GM03348 (cell line): ENCODE measurements around the gene LPCAT3.

Experiments
- DNase-seq: peaks from one replicate; pipeline ENCODE4 v3.0.0; 2012; ENCODE audit warnings: low spot score

Gene LPCAT3

DNA sequence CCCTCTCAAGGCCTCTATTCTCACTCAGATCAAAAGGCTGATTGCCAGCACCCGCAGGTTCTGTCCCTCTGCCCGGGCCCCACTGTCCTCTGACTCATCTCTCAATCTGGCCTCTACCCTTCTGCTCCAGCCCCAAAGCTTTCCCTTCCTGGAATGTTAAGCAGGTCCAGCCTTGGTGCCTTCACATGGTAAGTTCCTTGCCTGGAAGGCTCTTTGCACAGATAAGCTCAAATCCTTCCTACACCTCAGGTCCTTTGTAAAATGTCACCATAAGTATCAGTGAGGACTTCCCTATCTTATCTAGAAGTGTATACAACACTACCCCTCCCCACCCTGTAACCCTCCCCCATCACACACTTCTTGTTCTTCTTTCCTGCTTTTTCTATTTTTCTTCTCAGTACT is 22.2 kb downstream of the LPCAT3 start:
- DNase-seq, result peak; percentile 86

DNA sequence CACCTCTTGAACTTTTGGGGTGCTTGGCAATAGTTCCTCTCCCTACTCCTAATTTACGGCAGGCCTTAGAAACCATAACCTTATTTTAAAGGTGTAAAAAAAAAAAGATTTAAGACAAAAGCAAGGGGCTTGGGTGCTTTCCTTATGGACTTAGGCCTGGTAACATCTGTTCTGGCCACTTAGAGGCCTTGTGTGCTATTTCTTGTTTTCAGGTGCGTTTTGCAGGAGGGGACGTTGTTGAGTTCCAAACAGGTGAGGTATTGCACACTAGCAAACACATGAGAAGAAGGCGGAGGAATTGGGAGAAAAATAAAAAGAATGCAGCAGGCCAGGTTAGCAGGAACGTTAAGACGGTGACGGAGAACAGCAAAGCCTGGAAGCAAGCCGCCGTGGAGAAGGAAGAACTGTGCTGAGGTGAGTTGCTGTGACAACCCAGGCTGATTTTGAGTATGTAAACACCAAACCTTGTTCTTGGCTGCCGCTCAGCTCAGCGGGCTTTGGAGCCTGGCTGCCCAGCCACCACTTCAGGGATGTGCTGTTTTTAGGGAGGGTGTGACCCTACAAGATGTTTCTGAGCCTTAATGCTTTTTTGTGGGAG is 30.2 kb downstream of the LPCAT3 start:
- no peak for DNase-seq

GRCh38 chr12:6982532-6982931 is 35.7 kb downstream of the LPCAT3 start:
- DNase-seq, result no peak

DNA sequence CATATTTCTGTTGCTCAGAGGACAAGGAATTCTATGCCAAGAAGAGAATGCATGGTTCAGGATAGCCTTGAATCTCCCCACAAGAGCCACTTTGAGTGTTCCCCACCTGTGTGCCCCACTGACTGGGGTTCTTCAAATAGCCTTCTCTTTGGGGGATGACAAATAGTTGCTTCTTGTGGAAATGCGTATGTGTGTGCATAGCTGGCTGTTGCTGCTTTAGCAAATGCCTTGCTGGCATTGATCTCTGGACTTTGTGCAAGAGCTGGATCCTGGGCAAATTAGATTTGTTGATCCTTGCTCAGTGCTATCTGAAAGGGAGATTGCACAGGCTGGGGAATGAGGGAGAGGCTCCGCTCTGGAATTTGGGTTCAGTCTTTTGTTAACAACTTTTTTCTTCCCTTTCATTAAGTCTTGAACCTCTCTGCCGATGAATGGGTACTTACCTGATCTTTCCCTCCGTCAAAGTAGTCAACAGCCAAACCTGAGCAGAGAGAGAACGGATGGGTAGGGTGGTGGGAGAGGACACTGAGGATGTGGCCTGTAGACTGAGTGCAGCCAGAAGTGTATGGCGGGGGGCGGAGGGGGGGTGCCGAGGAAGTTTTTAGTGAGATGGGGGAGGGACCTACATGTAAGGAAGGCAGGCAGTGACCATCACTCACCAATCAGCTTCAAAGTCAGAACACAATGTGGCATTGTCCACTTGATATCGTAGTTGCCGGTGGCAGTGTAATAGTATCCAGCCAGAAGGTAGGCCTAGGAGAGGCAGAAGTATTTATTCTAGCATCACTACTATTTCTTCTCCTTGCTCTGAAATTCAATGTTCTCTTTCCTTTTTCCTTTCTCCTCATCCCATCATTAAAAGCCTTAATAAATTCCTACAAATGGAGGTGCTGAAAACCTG is 36.9 kb downstream of the LPCAT3 start:
- DNase-seq, result no peak

GRCh38 chr12:6980740-6981139 is 37.5 kb downstream of the LPCAT3 start:
- no peak for DNase-seq

DNA sequence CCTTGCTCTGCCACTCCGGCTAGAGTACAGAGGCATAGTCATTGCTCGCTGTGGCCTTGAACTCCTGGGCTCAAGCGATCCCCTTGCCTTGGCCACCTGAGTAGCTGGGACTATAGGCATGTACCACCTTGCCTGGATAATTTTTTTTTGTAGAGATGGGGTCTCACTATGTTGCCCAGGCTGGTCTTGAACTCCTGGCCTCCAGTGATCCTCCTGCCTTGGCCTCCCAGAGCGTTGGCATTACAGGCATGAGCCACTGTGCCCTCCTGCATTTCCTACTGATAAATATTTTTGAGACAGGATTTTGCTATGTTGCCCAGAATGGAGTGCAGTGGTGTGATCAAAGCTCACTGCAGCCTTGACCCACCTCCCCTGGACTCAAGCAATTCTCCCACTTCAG is 38.2 kb downstream of the LPCAT3 start:
- DNase-seq, result no peak

DNA sequence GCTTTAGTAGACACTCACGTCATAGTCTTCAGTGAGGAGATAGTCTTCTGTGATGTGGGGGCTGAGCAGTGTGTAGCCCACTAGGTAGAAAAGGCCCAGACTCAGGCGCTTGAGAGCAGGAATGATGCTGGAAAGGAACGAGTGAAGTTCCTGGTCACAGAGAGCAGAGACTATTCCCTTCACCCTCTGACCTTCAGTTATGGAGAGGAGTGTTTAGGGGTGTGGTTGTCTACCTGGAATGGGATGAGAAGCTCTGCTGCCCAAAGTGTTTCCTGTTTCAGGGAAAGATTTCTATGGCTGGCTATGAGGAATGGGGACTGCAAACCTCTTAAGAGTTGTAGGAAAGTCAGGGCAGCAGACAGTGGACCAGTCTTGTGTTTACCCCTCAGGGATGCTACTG is 38.8 kb downstream of the LPCAT3 start:
- no peak for DNase-seq

- DNase-seq, result no peak
Observed at GRCh38 chr12:6979021-6979420, 39.3 kb downstream of the LPCAT3 start.

GRCh38 chr12:6978611-6979011 is 39.7 kb downstream of the LPCAT3 start:
- DNase-seq, result no peak

DNA sequence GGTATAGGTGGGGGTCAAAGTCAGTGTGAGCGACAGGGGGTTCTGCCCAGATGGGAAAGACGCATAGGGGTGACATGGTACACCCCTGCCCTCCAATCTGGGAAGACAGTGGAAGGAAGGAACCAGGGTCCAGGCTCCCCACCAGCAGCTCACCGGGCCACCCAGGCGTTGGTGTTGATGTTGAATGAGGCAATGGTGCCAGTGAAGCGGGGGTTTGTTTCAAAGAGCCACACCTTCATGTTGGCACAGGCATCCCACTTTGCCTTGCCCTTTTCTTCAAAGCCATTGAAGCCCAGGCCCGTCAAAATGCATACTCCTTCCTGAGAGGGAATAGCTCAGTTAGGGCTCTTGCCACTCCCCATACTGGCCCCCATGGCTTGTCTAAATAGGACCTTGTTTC is 40.1 kb downstream of the LPCAT3 start:
- no peak for DNase-seq

DNA sequence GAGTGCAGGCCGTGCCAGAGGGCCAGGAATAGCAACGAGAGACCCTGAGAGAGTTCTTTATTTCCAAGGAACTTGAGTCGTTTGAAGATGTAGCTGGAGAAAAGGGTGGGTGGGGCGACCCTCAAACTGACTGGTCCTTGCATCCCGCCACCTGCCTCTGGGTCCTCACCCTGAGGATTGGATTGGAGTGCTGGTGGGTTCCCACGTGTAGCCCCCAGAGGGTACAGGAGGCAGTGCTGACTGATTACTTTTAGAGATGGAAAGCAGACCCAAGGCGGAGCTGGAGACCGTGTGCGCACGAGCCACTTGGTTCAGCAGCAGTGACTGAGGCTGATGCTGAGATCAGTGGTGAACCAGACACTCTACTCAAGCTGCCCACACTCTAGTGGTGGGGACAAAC is 40.6 kb downstream of the LPCAT3 start:
- no peak for DNase-seq

DNA sequence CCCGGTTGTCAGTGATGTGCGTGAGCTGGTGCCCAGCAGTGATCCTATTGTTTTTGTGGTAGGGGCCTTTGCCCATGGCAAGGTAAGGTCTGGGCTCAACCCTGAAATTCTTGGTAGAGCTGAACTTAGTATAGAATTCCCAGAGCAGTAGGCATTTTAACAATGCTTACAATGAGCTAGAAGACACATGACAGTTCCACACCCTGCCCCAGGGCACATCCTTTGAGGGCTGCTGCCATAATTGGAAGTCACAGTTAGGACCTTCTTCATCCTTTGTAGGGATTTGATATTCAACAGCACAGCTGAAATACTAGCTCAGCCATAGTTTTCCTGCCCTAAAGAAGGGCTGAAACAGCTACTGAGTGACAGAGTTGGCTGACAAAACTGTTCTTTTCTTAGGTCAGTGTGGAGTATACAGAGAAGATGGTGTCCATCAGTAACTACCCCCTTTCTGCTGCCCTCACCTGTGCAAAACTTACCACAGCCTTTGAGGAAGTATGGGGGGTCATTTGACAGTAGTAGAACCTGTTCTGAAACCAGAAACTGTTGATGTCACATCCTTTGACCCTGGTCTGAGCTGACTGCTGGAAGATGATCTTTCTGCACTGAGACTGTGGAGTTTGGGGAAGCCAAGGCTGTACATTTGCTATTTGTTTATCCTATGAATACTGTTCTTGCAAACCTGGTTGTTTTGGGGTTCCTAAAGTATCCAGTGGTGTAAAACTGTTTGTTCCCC is 42.8 kb downstream of the LPCAT3 start:
- no peak for DNase-seq

DNA sequence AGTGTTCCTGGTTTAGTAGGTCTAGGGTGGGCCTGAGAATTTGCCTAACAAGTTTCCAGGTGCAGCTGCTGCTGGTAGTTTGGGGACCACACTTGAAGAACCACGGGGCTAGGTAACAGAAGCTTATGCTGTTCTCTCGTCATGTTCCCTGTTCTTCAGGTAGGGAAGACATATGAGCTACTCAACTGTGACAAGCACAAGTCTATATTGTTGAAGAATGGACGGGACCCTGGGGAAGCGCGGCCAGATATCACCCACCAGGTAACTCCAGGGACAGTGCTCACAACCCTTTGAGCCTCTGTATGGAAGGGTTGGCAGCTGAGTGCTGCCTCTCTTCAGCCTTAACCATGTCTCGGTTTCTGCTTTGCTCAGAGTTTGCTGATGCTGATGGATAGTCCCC is 44.1 kb downstream of the LPCAT3 start:
- no peak for DNase-seq

DNA sequence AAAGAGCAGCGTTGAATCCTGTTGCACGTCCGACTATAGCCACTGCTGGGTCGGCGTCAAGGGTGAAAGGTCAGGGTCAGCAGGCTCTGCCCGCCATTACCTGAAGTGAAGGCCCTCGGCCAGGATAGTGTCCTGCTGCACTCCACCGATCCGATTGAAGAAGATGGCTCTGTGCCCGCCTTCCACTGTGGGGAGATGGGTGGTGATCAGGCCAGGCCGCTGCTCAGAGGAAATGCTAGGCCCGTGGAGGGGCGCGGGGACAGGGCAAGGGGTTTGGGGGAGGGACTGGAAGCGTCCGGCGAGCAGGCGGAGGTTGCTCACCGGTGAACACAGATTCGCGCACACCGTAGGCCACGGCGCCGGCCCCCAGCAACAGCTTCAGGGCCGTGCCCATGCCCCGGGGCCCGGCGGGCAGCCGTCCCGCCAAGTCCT is 48.2 kb downstream of the LPCAT3 start:
- peak; percentile 28 for DNase-seq

DNA sequence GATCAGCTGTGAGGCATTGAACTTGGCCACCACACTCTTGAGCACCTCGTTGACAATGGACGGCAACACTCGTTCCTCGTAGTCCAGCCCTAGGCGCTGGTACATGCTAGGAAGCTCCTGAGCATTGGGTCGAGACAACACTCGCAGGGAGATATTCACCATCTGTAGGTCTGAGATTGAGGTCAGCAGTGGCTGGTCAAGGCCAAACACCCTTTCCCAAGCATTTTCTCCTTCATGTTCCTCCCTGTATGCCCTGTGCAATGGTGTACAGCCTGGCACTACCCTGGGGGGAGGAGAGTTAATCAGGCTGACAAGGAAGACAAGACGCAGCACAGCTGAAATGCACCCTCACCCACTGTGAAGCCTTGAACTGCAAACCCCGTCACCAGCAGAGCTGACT is 49.9 kb downstream of the LPCAT3 start:
- DNase-seq, result no peak

- no peak for DNase-seq
Observed at GRCh38 chr12:6967651-6968100, 50.6 kb downstream of the LPCAT3 start.

DNA sequence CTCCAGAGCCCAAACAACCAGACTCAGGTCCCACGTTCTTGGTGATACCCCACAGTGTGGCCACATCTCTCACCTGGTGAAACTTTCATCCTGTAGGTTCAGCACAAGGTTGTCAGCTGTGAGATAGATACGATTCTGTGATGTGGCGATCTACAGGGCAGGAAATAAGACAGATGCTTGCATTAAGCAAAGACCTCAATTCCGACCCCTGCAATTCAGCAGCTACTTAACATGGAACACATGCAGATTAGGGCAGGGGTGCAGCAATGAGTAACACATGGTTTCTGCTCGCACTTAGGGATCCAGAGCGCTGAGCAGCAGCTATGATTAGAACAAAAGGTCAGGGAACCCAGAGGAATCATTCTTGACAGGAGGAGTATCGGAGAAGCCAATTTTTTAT is 51.9 kb downstream of the LPCAT3 start:
- DNase-seq, result no peak

GRCh38 chr12:6965714-6966113 is 52.6 kb downstream of the LPCAT3 start:
- no peak for DNase-seq

GRCh38 chr12:6965026-6965661 is 53.1 kb downstream of the LPCAT3 start:
- peak; percentile 90 for DNase-seq

GRCh38 chr12:6964605-6965025 is 53.7 kb downstream of the LPCAT3 start:
- DNase-seq, result no peak

- no peak for DNase-seq
Observed at GRCh38 chr12:6963791-6964413, 54.4 kb downstream of the LPCAT3 start.
